GM19463 (cell line): ENCODE results near the gene LYPLA2.
"Not testable (repeated sequence)": the region's sequence is repeated elsewhere in the genome, so short reads cannot be mapped to it uniquely, and the experiment has no call there.

ENCODE experiments used
- ATAC-seq: cut with Tn5 transposase; IDR thresholded peaks from one replicate; pipeline ENCODE4 v1.9.1; 2021; ENCODE audit warnings: mild to moderate bottlenecking, moderate library complexity; ENCODE audit not compliant: unreplicated experiment

The LYPLA2 gene

DNA sequence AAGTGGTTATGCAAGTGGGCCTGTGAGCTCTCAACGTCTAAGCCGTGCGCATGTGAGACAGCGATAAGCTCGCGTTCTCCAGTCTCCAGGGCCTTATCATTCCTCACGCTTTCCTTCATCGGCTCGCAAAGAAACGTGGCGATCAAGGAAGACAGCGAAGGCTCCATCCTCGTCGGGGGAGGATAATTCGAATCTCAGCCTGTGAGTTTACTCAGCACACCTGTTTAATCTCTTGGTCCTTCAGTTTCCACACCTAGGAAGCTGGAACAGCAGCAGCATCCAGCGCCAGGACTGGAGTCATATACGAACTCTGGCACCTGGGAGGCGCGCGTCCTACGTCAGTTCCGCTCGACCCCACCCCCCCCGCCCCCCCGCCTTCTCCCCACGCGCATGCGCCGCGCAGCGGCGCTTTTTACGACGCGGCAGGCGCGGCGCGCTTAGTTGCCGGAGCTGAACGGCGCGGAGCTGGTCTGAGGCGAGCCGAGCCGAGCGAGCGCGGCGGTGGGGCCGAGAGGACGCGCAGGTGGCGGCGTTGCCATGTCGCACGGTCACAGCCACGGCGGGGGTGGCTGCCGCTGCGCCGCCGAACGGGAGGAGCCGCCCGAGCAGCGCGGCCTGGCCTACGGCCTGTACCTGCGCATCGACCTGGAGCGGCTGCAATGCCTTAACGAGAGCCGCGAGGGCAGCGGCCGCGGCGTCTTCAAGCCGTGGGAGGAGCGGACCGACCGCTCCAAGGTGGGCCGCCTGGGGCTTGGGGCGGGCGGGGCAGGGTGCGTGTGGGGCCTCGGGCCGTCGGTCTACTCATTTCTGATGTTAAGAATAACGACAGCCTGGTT is 12.7 kb upstream of the LYPLA2 start, which contains the start of gene PITHD1:
Gene PITHD1 (plus strand): TSS at position 440 of the 836 bp plus-strand sequence. CDS start 98 bp downstream, at position 538.
- ATAC-seq, result peak; percentile 74

DNA sequence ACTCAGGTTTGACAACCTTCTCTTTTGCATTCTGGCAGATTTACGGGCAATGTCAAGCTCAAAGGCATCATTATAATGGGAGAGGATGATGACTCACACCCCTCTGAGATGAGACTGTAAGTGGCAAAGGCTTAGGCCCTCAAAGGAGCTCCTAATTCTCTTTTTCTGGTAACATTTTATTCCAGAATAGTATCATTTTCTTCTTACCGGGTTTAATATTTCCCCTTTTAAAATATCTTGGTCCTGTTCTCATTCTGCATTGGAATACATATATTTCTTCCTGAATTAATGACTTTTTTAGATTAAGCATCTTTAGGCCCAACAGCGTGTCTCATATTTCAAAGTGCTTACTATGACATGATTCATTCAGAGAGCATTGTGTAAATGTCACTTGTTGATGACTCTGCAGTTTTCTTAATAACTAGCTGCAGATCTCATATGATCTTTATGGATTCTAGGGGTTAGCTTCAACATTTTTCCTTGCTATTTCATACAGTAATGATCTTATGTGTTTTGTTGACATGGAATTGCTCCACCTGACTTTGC is 11.0 kb upstream of the LYPLA2 start:
- no peak for ATAC-seq

- ATAC-seq, result not testable (repeated sequence)
Measured at GRCh38 chr1:23783141-23783540, 7.8 kb upstream of the LYPLA2 start.

DNA sequence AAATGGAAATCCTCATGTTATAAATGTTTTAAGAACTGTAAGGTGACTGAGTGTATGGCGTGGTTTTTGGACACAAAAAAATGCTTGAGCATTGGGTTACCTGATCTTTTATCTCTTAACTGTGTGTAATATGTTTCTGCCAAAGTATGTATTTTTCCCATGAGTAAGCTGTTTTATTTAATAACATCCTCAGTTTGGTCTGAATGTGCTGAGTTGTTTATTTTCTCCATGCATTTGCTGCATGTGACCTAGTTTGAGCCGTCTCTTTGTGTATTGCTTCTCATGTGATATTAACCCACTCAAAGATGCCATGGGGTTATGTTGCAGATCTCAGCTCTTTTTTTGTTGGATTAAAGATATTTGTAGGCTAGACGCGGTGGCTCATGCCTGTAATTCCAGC is 6.1 kb upstream of the LYPLA2 start:
- ATAC-seq, result no peak

DNA sequence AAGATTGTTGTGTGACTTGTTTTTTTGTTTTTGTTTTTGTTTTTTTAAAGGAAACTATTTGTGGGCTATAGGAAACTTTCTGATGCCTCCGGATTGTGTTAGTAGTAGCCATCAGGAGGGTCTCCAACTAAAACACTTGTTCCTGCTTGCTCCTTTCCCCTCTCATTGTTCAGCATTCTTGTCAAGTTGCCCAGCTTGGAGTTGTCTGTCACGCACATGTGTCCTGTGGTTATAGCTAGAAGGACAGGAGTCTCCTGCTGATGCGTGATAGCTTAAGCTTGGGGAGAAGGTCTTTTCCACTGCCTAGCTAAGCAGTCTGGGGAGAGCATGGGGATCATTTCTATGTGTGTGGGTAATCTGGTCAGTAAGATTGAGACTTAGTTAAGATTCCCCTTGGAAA is 3.2 kb upstream of the LYPLA2 start:
- ATAC-seq, result no peak

GRCh38 chr1:23788695-23789094 is 2.2 kb upstream of the LYPLA2 start:
- no peak for ATAC-seq

DNA sequence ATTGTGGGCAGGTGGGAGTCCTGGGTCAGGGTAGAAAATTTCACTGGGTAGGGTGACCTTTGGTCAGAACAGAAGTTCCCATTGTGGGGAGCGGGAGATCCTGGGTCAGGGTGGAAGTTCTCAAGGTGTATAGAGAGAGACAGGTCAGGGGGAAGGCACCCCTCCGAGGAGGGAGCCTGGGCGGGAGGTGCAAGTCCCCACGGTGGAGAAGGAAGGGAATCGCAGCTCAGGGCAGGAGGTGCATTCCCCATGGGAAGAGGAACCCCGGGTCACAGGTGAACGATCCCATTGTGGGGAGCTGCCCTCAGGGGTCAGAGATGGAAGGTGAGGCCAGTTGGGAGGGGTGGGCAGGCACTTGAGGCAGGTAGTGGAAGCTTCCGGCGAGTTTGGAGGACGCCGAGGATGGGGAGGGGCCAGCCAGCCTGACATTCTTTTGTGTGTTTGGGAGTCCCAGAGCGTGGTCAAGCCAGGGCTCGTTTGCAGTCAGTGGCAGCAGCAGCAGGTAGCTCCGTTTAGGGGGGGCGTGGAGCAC is 637 bp downstream of the LYPLA2 start:
- no peak for ATAC-seq

GRCh38 chr1:23792151-23792945 is 1.4 kb downstream of the LYPLA2 start:
- no peak for ATAC-seq

DNA sequence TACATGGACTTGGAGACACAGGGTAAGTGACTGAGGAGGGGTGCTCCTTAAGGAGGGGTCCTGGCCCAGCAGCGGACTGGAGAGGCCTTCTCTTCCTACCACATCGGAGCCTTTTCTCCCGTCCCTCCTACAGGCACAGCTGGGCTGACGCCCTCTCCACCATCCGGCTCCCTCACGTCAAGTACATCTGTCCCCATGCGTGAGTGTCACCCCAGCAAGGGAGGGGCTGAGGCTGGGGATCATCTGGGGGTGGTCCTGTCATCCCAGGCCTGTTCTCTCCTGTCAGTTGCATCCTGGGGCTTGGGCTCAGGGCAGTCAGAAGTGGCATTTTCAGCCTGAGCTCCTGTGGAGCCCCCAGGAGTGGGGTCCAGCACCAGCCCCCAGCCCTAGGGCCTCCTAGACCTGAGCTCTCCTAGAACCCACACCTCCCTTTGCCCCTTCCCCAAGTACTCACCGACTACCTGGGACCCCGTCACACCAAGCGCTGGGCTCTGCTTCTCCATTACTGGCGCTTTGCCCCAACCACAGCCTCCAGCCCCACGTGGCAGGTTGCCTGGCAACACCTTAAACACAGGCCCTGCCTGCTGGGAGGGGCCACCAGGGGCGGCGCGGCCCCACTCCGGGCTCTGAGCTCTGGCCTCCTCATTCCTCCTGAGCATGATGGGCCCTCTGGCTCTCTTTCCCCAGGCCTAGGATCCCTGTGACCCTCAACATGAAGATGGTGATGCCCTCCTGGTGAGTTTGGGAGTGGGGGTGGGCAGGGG is 2.3 kb downstream of the LYPLA2 start:
- no peak for ATAC-seq

DNA sequence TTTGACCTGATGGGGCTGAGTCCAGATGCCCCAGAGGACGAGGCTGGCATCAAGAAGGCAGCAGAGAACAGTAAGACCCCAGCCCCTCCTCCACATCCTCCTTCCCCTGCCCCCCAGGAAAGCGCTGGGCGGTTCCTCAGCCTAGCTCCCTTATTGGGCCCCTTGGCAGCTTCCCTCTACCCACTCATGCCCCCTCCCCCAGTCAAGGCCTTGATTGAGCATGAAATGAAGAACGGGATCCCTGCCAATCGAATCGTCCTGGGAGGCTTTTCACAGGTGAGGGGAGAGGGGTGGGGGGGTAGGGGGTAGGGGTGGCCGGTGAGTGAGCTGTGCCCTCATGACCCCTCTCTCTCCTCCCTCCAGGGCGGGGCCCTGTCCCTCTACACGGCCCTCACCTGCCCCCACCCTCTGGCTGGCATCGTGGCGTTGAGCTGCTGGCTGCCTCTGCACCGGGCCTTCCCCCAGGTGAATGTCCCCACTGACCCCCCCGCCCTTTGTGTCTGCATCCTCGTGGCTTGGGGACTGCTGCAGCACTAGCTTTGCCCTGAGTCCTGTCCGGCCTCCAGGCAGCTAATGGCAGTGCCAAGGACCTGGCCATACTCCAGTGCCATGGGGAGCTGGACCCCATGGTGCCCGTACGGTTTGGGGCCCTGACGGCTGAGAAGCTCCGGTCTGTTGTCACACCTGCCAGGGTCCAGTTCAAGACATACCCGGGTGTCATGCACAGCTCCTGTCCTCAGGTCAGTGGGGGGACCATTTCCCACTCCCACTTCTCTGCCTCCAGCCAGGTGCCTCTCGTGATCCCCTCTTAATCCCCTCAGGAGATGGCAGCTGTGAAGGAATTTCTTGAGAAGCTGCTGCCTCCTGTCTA is 3.2 kb downstream of the LYPLA2 start:
- no peak for ATAC-seq

DNA sequence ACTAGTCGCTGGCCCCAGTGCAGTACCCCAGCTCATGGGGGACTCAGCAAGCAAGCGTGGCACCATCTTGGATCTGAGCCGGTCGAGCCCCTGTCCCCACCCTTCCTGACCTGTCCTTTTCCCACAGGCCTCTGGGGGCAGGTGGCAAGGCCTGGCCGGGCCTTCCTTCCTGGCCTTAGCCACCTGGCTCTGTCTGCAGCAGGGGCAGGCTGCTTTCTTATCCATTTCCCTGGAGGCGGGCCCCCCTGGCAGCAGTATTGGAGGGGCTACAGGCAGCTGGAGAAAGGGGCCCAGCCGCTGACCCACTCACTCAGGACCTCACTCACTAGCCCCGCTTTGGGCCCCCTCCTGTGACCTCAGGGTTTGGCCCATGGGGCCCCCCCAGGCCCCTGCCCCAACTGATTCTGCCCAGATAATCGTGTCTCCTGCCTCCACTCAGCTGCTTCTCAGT is 3.8 kb downstream of the LYPLA2 start:
- ATAC-seq, result not testable (repeated sequence)

DNA sequence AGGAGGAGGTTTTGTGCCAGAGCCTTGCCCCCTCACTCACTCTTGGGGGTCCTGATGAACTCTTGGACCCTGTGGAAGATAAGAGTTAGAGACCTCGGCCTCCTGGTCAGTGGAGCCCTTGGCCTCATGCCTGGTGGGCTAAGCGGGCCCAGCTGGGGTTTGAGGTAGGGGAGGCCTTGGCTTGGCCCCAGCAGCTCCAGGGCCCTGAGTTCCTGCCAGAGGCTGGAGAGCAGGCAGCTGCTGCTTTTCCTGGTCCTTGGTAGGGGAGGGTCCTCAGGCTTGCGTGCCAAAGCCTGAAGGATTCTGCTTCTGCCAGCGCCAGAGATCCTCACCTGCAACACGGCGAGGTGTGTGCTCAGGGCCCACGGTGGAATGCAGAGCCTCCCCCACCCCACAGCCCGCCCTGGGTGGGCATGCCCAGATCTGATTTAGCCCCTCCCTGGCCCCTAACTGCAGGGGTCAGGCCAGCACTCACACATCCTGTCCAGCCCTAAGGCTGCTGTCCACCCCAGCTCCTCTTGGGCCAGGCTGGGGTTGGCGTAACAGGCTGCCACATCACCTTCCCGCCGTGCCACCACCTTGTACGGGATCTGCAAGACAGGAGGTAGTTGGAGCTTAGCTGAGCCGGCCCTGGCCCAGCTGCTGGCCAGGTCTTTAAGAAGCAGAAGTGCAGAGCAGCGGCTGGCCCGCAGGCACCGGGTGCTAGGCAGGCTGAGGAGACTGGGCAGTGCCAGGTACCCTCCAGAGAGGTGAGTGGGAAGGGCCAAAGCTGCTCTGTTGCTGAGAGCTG is 4.9 kb downstream of the LYPLA2 start:
- ATAC-seq, result no peak

- no peak for ATAC-seq
Measured at GRCh38 chr1:23796466-23797271, 5.7 kb downstream of the LYPLA2 start.

DNA sequence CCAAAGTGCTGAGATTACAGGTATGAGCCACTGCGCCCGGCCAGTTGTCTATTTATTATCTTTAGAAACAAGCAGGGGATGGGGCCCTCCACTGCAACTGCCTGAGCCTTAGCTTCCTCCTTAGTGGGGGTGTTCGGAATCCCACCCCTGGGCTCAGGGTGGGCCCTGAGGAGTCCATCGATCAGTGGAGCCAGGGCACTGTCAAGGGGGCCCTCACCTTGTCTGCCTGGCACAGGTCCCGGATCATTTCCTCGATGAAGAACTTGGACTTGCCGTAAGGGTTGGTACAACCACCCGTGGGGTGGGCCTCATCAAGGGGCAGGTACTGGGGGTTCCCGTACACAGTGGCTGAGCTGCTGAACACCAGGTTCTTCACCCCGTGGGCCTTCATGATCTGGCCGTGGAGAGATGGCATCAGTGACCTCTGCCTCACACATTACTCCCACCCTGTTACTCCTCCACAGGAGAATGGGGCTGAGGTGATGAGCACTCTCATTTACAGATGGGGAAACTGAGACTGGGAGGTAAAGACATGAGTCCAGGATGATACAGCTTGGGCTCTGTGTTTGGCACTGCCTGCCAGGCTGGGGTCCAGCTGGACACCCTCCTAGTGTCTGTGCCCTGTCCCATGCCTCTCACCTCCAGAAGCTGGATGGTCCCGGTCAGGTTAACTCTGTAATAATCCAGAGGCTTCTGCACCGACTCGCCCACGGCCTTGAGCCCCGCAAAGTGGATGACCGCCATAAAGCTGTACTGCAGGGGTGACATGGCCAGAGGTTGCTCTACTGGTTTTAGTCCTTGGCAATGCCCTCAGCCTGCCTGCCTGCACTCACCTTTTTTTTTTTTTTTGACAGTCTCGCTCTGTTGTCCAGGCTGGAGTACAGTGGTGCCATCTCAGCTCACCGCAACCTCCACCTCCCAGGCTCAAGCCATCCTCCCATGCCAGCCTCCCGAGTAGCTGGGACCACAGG is 6.8 kb downstream of the LYPLA2 start:
- no peak for ATAC-seq

- no peak for ATAC-seq
Measured at GRCh38 chr1:23798662-23799142, 7.8 kb downstream of the LYPLA2 start.

DNA sequence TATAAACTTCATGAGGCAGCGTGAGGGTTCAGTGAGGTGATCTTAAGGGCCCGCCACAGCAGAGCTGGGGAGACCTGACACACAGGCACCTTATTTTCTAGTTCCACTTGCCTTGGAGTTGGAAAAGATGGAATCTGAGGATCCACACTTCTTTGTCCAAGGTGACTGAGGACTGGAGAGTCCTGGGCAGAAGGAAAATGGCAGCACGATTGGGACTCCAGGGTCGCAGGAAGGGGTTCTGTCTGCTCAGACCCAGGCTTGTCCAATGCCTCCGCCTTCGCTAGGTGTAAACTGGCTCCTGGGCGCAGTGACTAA is 8.3 kb downstream of the LYPLA2 start:
- no peak for ATAC-seq
